ENCODE measurements around the gene KLHL40.

GRCh38 chr3:42733501-42734262 lies 48.3 kb downstream of the KLHL40 start:
- no peak for TF ChIP-seq GABPA (IDR thresholded peaks at IDR 0.05; ENCODE audit: low read depth)
- TF ChIP-seq HDAC6 (IDR thresholded peaks at IDR 0.05; ENCODE audit: unreplicated experiment) = no peak
- TF ChIP-seq CREB1 (IDR thresholded peaks at IDR 0.05; ENCODE audit: low read depth) = no peak
- TF ChIP-seq ZSCAN29 (IDR thresholded peaks at IDR 0.05) = no peak
- TF ChIP-seq CTCF (IDR thresholded peaks at IDR 0.05 in 2 of 3, conservative IDR thresholded peaks at IDR 0.05 in 1 of 3; ENCODE audit: control insufficient read depth in 2 of 3, extremely low read depth in 1 of 3, insufficient read depth in 1 of 3, low read depth in 3 of 3, low read length in 3 of 3) = no peak
- TF ChIP-seq, protein P1, sequence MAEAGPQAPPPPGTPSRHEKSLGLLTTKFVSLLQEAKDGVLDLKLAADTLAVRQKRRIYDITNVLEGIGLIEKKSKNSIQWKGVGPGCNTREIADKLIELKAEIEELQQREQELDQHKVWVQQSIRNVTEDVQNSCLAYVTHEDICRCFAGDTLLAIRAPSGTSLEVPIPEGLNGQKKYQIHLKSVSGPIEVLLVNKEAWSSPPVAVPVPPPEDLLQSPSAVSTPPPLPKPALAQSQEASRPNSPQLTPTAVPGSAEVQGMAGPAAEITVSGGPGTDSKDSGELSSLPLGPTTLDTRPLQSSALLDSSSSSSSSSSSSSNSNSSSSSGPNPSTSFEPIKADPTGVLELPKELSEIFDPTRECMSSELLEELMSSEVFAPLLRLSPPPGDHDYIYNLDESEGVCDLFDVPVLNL (IDR thresholded peaks at IDR 0.05; ENCODE audit: low read depth, low read length) = no peak
- no peak for TF ChIP-seq MAX (IDR thresholded peaks at IDR 0.05; ENCODE audit: low read depth, low read length)
- TF ChIP-seq, protein P2, sequence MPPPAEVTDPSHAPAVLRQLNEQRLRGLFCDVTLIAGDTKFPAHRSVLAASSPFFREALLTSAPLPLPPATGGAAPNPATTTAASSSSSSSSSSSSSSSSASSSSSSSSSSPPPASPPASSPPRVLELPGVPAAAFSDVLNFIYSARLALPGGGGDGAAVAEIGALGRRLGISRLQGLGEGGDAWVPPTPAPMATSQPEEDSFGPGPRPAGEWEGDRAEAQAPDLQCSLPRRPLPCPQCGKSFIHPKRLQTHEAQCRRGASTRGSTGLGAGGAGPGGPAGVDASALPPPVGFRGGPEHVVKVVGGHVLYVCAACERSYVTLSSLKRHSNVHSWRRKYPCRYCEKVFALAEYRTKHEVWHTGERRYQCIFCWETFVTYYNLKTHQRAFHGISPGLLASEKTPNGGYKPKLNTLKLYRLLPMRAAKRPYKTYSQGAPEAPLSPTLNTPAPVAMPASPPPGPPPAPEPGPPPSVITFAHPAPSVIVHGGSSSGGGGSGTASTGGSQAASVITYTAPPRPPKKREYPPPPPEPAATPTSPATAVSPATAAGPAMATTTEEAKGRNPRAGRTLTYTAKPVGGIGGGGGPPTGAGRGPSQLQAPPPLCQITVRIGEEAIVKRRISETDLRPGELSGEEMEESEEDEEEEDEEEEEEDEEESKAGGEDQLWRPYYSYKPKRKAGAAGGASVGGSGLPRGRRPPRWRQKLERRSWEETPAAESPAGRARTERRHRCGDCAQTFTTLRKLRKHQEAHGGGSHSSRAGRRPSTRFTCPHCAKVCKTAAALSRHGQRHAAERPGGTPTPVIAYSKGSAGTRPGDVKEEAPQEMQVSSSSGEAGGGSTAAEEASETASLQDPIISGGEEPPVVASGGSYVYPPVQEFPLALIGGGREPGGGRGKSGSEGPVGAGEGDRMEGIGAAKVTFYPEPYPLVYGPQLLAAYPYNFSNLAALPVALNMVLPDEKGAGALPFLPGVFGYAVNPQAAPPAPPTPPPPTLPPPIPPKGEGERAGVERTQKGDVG (CRISPR knock-in tag; IDR thresholded peaks at IDR 0.05) = no peak
- no peak for TF ChIP-seq EZH2 (IDR thresholded peaks at IDR 0.05; ENCODE audit: borderline replicate concordance, control insufficient read depth, low read depth, low read length)
- no peak for TF ChIP-seq CHD2 (IDR thresholded peaks at IDR 0.05; ENCODE audit: borderline replicate concordance, low read depth, low read length)
- TF ChIP-seq NFYA (IDR thresholded peaks at IDR 0.05; ENCODE audit: borderline replicate concordance, low read depth, low read length) = no peak
- no peak for TF ChIP-seq HDGF (IDR thresholded peaks at IDR 0.05)
- TF ChIP-seq MYB (IDR thresholded peaks at IDR 0.05; ENCODE audit: borderline replicate concordance, low read depth, low read length) = no peak
